HL-60/S4 treated with retinoic acid at 250 ng/mL for 4 days and 3 days (cell line): ENCODE data around the gene VSX1.

Source experiments
- in situ Hi-C: fragments of 300-500 bp; cut with MboI; formaldehyde crosslinking; loops from 2 replicates; pipeline ENCODE4 v1.7.0; 2022; ENCODE audit warnings: low sequenced_read_pairs

The VSX1 gene

GRCh38 chr20:25067102-25067987 lies 14.6 kb downstream of the VSX1 start:
- in situ Hi-C loops, result no loop called here

- in situ Hi-C loops, result no loop called here
Measured at GRCh38 chr20:25066386-25066785, 15.6 kb downstream of the VSX1 start.

- in situ Hi-C loops, result no loop called here
Measured at GRCh38 chr20:25065625-25066338, 16.2 kb downstream of the VSX1 start.

GRCh38 chr20:25065072-25065624 lies 16.8 kb downstream of the VSX1 start:
- in situ Hi-C loops, result no loop called here

- in situ Hi-C loops, result no loop called here
Measured at GRCh38 chr20:25064561-25065071, 17.3 kb downstream of the VSX1 start.

- in situ Hi-C loops, result no loop called here
Measured at GRCh38 chr20:25063981-25064380, 18.0 kb downstream of the VSX1 start.

GRCh38 chr20:25063546-25063945 lies 18.4 kb downstream of the VSX1 start:
- in situ Hi-C loops, result no loop called here

- in situ Hi-C loops, result no loop called here
Measured at GRCh38 chr20:25062841-25063240, 19.1 kb downstream of the VSX1 start.

GRCh38 chr20:25061821-25062530 lies 20.0 kb downstream of the VSX1 start:
- in situ Hi-C loops, result no loop called here

GRCh38 chr20:25061103-25061799 lies 20.7 kb downstream of the VSX1 start:
- in situ Hi-C loops, result no loop called here

- in situ Hi-C loops, result no loop called here
Measured at GRCh38 chr20:25059866-25060465, 22.0 kb downstream of the VSX1 start.

GRCh38 chr20:25058847-25059810 lies 22.8 kb downstream of the VSX1 start:
- in situ Hi-C loops, result no loop called here

- in situ Hi-C loops, result no loop called here
Measured at GRCh38 chr20:25058051-25058846, 23.7 kb downstream of the VSX1 start, which contains the start of gene ACSS1. ACSS1 (minus strand) TSS chr20:25058139; CDS start chr20:25058102, 37 bp downstream.

GRCh38 chr20:25057234-25058050 lies 24.5 kb downstream of the VSX1 start:
- in situ Hi-C loops, result no loop called here

- in situ Hi-C loops, result no loop called here
Measured at GRCh38 chr20:25056690-25057233, 25.2 kb downstream of the VSX1 start.

- in situ Hi-C loops, result no loop called here
Measured at GRCh38 chr20:25055711-25056495, 26.0 kb downstream of the VSX1 start.
